GM19025 (cell line): ENCODE data around the gene PANK4.

Source experiments
- ATAC-seq: cut with Tn5 transposase; IDR thresholded peaks from one replicate; pipeline ENCODE4 v1.9.1; 2021; ENCODE audit warnings: mild to moderate bottlenecking, low read depth, moderate library complexity; ENCODE audit not compliant: unreplicated experiment

Gene PANK4

GRCh38 chr1:2532485-2533160, 6.2 kb upstream of the PANK4 start:
- no peak for ATAC-seq

- ATAC-seq, result no peak
Observed at GRCh38 chr1:2530513-2531361, 4.3 kb upstream of the PANK4 start.

GRCh38 chr1:2529784-2530512, 3.6 kb upstream of the PANK4 start, which contains the start of gene HES5:
Gene HES5 (minus strand): TSS chr1:2530263. CDS start chr1:2530164, 99 bp downstream.
- no peak for ATAC-seq

- ATAC-seq, result no peak
Observed at GRCh38 chr1:2528966-2529783, 2.8 kb upstream of the PANK4 start.

DNA sequence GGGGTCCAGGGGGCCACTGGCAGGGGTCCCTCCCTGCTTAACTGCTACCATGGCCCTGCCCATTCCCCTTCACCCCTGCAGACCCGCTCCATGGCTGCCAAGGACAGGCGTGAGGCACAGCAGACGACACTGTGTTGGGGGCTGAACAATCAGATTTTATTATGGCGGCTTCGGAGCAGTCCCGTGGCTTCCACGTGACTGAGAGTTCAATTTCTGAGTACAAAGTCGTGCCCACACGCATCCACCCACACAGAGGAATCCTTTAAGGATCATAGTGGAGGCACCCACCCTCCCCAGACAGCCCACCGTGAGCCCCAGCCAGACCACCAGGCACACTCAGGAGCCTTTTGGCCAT, 2.2 kb upstream of the PANK4 start:
- ATAC-seq, result no peak

GRCh38 chr1:2528016-2528415, 1.6 kb upstream of the PANK4 start:
- ATAC-seq, result no peak

DNA sequence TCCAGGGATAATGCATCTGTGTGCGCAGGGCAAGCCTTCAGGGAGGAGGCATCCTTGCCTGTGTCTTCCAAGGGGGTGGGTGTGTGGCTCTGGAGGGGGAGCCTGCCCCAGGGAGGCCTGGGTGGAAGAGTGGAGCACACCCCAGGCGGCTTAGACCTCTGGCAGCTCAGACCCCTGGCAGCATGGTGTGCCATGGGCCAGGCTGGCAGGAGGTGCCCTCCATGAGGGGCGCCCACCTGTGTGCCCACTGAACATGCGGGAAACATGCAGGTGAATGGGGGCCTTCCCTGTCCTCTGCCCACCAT, 1.1 kb upstream of the PANK4 start:
- no peak for ATAC-seq

DNA sequence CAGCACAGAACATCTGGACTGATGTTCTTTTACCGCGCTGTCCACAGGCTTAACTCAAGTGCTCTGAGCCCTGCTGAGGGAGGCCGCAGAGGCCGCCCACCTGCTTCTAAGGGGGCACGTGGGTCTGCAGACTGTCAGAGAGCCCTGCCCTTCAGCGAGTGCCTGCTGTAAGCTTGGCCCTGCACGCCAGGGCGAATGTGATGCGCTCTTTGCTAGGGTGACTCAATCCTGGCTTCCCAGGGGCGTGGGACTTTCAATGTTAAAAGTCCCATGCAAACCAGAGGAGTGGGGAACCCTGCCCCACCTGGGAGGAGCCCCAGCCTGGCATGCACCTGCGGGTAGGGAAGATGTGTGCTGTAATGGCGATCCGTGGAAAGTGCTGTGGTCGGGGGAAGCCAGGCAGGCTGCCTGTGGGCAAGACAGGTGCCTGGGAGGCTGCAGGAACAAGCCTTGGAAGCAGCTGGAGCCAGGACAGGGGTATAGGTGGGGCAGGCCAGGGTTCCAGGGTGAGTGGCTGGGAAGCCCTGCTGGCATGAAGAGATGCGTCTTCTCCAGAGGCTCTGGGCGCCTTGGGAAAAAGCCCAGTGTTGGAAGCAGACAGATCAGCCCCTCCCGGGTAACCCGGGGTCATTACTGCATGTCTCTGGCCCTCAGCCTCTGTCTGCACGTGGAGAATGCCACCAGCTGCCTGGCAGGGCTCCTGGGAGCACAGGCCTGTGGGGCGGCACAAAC, 594 bp upstream of the PANK4 start:
- ATAC-seq, result peak; percentile 24

GRCh38 chr1:2525572-2525919, 850 bp downstream of the PANK4 start:
- ATAC-seq, result no peak

DNA sequence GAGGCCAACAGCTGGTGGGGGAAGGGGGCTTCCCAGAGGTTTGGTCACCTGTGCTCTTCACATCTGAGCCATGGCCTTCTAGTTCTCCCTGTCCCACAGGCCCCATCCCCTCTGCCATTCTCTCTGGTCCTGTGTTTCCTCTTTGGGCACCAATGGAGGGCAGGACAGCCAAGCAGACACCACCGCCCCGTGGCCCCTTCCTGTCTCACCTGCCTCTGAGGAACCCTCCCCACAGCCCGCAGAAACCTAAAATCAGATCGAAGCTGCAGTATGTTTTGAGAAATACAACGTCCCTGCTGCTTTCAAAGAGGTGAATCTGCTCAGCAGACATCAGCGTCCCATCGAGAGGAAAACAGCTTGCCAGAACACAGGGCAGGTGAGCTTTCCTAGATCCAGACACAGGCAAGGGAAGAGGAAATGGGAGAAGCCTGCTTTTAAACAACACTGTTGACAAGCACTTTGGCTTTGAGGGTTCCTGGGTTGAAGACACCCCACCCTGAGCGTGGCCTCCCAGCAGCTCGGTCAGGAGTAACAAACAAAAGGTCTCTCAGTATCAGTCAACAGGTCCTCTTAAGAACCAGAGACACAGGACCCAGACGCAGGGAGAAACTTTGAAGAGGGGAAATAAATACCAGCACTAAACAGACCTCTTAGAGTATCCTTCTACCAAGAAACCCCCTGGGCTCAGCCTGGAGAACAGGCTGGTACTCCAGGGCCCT, 2.3 kb downstream of the PANK4 start:
- no peak for ATAC-seq

DNA sequence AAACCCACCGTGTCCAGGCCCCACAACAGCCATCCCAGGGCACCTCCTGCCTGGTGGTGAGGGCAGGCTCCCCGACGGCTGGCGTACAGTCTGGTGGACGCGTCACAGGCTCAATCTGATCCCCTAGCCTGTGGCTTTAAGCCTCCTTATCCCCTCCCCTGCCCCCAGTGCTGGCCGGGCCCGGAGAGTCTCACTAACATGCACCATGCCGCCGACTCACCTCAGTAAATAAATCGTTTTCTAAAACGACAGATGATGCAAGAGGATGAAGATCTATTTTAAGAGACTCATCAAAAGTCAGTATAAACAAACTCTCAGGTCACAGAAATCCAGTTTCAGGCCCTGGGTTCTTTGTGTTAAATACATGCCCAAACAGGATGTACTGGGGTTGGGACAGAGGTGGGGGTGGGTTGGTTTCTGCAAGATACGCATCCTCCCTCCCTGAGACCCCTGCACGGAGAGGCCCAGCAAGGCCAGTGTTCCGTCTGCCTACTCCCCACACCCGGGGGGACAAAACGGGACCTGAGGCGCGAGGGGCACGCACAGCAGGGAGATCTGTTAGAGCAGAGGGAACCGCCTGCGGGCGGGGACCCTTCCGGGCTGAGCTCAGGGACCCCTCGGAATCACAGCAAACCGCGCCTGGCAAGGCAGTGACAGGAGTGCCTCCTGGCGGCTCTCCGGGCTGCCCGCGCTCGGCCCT, 3.1 kb downstream of the PANK4 start:
- no peak for ATAC-seq

DNA sequence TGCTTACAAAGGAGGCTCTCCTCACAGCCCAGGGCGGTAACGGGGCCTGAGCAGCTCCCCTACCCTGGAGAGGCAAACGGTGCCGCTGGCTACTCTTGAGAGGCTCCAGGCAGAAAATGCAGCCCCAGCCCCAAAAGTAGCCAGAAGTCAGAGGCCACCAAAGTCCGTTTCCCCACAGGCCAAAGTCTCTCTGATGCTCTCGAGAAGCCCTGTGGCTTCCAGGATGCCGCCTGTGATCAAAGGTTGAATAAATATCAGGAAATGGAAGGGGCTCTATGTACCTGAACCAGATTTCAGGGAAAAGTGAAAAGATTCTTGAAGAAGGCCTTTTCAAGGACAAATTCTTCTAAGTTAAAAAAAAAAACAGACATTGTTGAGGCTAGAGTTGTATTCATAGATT, 4.2 kb downstream of the PANK4 start:
- no peak for ATAC-seq

DNA sequence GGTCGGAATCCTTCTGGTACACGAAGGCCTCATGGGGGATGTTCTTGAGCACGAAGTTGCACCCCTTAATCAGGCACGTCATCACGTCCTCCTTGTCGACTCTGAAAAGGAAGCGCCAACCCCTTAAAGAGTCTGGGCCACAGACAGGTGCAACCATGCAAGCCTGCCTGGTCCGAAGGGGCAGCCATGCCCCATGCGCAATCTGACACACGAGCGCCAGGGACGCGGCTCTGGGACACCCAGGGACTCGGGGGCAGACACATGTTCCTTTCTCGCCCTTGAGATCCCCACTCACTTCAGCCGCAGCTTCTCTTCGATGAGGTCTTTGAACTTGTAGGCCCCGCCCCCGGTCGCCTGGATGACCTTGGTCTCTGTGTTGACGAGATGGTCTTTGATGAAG, 5.6 kb downstream of the PANK4 start:
- ATAC-seq, result no peak

- no peak for ATAC-seq
Observed at GRCh38 chr1:2520206-2520605, 6.2 kb downstream of the PANK4 start.

- no peak for ATAC-seq
Observed at GRCh38 chr1:2519729-2520128, 6.7 kb downstream of the PANK4 start.

GRCh38 chr1:2519029-2519685, 7.2 kb downstream of the PANK4 start:
- ATAC-seq, result no peak

GRCh38 chr1:2518528-2518927, 7.9 kb downstream of the PANK4 start:
- ATAC-seq, result no peak

- no peak for ATAC-seq
Observed at GRCh38 chr1:2517966-2518365, 8.4 kb downstream of the PANK4 start.
